Cardiac ventricle fibroblast (primary cell): ENCODE measurements around the gene MED13L. TPM values are rescaled to one million over a fixed set of nuclear protein-coding genes. Genes with fewer than 3 reads are reported as not detected.

ENCODE experiments used
- total RNA-seq: library from RNA; depleted of rRNA; stranded (reverse); fragments of >200 nt; gene quantifications from 2 replicates; pipeline ENCODE4 v1.2.3, GENCODE V29; 2015

MED13L gene
- total RNA-seq: 67.7 and 72.8 TPM in 2 replicates

GRCh38 chr12:116277467-116278278 lies at the start of gene MED13L:
TSS of gene MED13L (minus strand) at chr12:116277693. CDS start at chr12:116277131, 562 bp downstream.

